Measurements from ENCODE around the gene HAAO. TPM values are rescaled to one million over a fixed set of nuclear protein-coding genes. Genes with fewer than 3 reads are reported as not detected.
A peak's percentile ranks its signal among the peaks of the same experiment; 100 is the strongest.

HAAO gene
- total RNA-seq, 2 experiments from 2014 or later = not detected

- ChIA-PET POLR2A (interaction anchor here (0.6 kb wide), 1 partner anchor 573 kb away, joined by 3 read pairs; no protein-coding TSS in a partner anchor), CTCF (interaction anchor here (0.6 to 2.3 kb wide), 15 partner anchors 9 to 731 kb away, joined by 3 to 11 read pairs (median 5); no protein-coding TSS in a partner anchor)
- Mint-ChIP-seq H3K4me1 (peaks cover 25% of the 10 kb centered on the region), H3K4me3 (peak overlapping the region; percentile 90), H3K27me3 (peaks cover 6% of the 10 kb centered on the region), H3K9me3 (peaks cover 5% of the 10 kb centered on the region), H3K27ac (peak overlapping the region; percentile 99), H3K36me3 (ENCODE audit: low read depth) (peaks cover 3% of the 10 kb centered on the region)
- DNase-seq = peak; percentile 95
These were observed 18.0 kb upstream of the HAAO start for GRCh38 chr2:42810121-42810970.

GRCh38 chr2:42809819-42810120 lies 17.4 kb upstream of the HAAO start:
- ChIA-PET CTCF (interaction anchor here (0.6 to 2.3 kb wide), 9 partner anchors 13 to 731 kb away, joined by 3 to 11 read pairs (median 6); no protein-coding TSS in a partner anchor), POLR2A (no interaction called here)
- Mint-ChIP-seq H3K4me3 (peak overlapping the region; percentile 75), H3K27me3 (peaks cover 8% of the 10 kb centered on the region), H3K9me3 (peaks cover 5% of the 10 kb centered on the region), H3K36me3 (ENCODE audit: low read depth) (peaks cover 3% of the 10 kb centered on the region), H3K27ac (peak overlapping the region; percentile 92), H3K4me1 (peaks cover 25% of the 10 kb centered on the region)
- DNase-seq = peak; percentile 70

GRCh38 chr2:42809131-42809818 lies 16.9 kb upstream of the HAAO start:
- DNase-seq = no peak
- POLR2A ChIA-PET = interaction anchor here (0.7 kb wide), 1 partner anchor 116 kb away, joined by 11 read pairs; no protein-coding TSS in a partner anchor
- H3K27ac Mint-ChIP-seq = peak overlapping the region; percentile 92
- H3K36me3 Mint-ChIP-seq (ENCODE audit: low read depth) = peaks cover 3% of the 10 kb centered on the region
- H3K4me3 Mint-ChIP-seq = peak overlapping the region; percentile 75
- peaks cover 10% of the 10 kb centered on the region for H3K27me3 Mint-ChIP-seq
- CTCF ChIA-PET = interaction anchor here (0.6 to 2.3 kb wide), 9 partner anchors 12 to 539 kb away, joined by 3 to 11 read pairs (median 6); no protein-coding TSS in a partner anchor
- peaks cover 5% of the 10 kb centered on the region for H3K9me3 Mint-ChIP-seq
- peaks cover 25% of the 10 kb centered on the region for H3K4me1 Mint-ChIP-seq

GRCh38 chr2:42808301-42808700 lies 15.9 kb upstream of the HAAO start:
- ChIA-PET POLR2A (no interaction called here), CTCF (no interaction called here)

GRCh38 chr2:42806786-42807185 lies 14.4 kb upstream of the HAAO start:
- H3K36me3 Mint-ChIP-seq (ENCODE audit: low read depth) = no peaks in the 10 kb centered on the region
- no peak overlapping the region for H3K4me3 Mint-ChIP-seq
- H3K27me3 Mint-ChIP-seq = peaks cover 24% of the 10 kb centered on the region
- H3K4me1 Mint-ChIP-seq = peaks cover 19% of the 10 kb centered on the region
- no peak overlapping the region for H3K27ac Mint-ChIP-seq
- DNase-seq = no peak
- ChIA-PET POLR2A (no interaction called here), CTCF (no interaction called here)
- H3K9me3 Mint-ChIP-seq = no peaks in the 10 kb centered on the region

More at GRCh38 chr2:42808301-42808700, 15.9 kb upstream of the HAAO start:
- DNase-seq = no peak
- Mint-ChIP-seq H3K4me3 (no peak overlapping the region), H3K36me3 (ENCODE audit: low read depth) (peaks cover 3% of the 10 kb centered on the region), H3K9me3 (no peaks in the 10 kb centered on the region), H3K27ac (peak overlapping the region; percentile 66), H3K27me3 (peaks cover 14% of the 10 kb centered on the region), H3K4me1 (peaks cover 25% of the 10 kb centered on the region)

GRCh38 chr2:42804891-42805290 lies 12.5 kb upstream of the HAAO start:
- H3K27me3 Mint-ChIP-seq = peaks cover 24% of the 10 kb centered on the region
- H3K27ac Mint-ChIP-seq = no peak overlapping the region
- H3K9me3 Mint-ChIP-seq = no peaks in the 10 kb centered on the region
- no peak for DNase-seq
- ChIA-PET CTCF (no interaction called here), POLR2A (no interaction called here)
- H3K36me3 Mint-ChIP-seq (ENCODE audit: low read depth) = no peaks in the 10 kb centered on the region
- no peak overlapping the region for H3K4me3 Mint-ChIP-seq
- H3K4me1 Mint-ChIP-seq = peaks cover 18% of the 10 kb centered on the region

- no peak for DNase-seq
- POLR2A ChIA-PET = no interaction called here
- H3K9me3 Mint-ChIP-seq = no peaks in the 10 kb centered on the region
- peaks cover 16% of the 10 kb centered on the region for H3K4me1 Mint-ChIP-seq
- no peak overlapping the region for H3K27ac Mint-ChIP-seq
- H3K27me3 Mint-ChIP-seq = peaks cover 24% of the 10 kb centered on the region
- H3K4me3 Mint-ChIP-seq = no peak overlapping the region
- CTCF ChIA-PET = no interaction called here
- H3K36me3 Mint-ChIP-seq (ENCODE audit: low read depth) = no peaks in the 10 kb centered on the region
These were observed 12.0 kb upstream of the HAAO start for GRCh38 chr2:42804338-42804737.

GRCh38 chr2:42802150-42802549 lies 9.8 kb upstream of the HAAO start:
- no peak overlapping the region for H3K4me3 Mint-ChIP-seq
- no peak for DNase-seq
- ChIA-PET CTCF (no interaction called here), POLR2A (no interaction called here)
- no peaks in the 10 kb centered on the region for H3K36me3 Mint-ChIP-seq (ENCODE audit: low read depth)
- no peaks in the 10 kb centered on the region for H3K9me3 Mint-ChIP-seq
- peaks cover 20% of the 10 kb centered on the region for H3K27me3 Mint-ChIP-seq
- H3K4me1 Mint-ChIP-seq = peaks cover 11% of the 10 kb centered on the region
- no peak overlapping the region for H3K27ac Mint-ChIP-seq

GRCh38 chr2:42801381-42801780 lies 9.0 kb upstream of the HAAO start:
- Mint-ChIP-seq H3K9me3 (no peaks in the 10 kb centered on the region), H3K36me3 (ENCODE audit: low read depth) (no peaks in the 10 kb centered on the region), H3K4me1 (peaks cover 13% of the 10 kb centered on the region), H3K27me3 (peaks cover 20% of the 10 kb centered on the region), H3K27ac (no peak overlapping the region), H3K4me3 (no peak overlapping the region)
- ChIA-PET CTCF (interaction anchor here (1.3 to 1.8 kb wide), 3 partner anchors 9 to 33 kb away, joined by 3 to 8 read pairs (median 3); no protein-coding TSS in a partner anchor), POLR2A (no interaction called here)
- DNase-seq = no peak

- H3K4me3 Mint-ChIP-seq = no peak overlapping the region
- DNase-seq = no peak
- H3K9me3 Mint-ChIP-seq = no peaks in the 10 kb centered on the region
- H3K36me3 Mint-ChIP-seq (ENCODE audit: low read depth) = no peaks in the 10 kb centered on the region
- peaks cover 15% of the 10 kb centered on the region for H3K4me1 Mint-ChIP-seq
- ChIA-PET POLR2A (no interaction called here), CTCF (interaction anchor here (1.0 to 1.8 kb wide), 5 partner anchors 9 to 33 kb away, joined by 3 to 8 read pairs (median 3); partner anchors contain the start of gene HAAO)
- H3K27ac Mint-ChIP-seq = no peak overlapping the region
- peaks cover 20% of the 10 kb centered on the region for H3K27me3 Mint-ChIP-seq
These were observed 8.6 kb upstream of the HAAO start for GRCh38 chr2:42800981-42801380.

GRCh38 chr2:42800461-42800962 lies 8.1 kb upstream of the HAAO start:
- DNase-seq = no peak
- H3K27me3 Mint-ChIP-seq = peaks cover 21% of the 10 kb centered on the region
- H3K9me3 Mint-ChIP-seq = no peaks in the 10 kb centered on the region
- no peak overlapping the region for H3K4me3 Mint-ChIP-seq
- H3K4me1 Mint-ChIP-seq = peaks cover 18% of the 10 kb centered on the region
- no peak overlapping the region for H3K27ac Mint-ChIP-seq
- CTCF ChIA-PET = interaction anchor here (1.0 to 1.8 kb wide), 5 partner anchors 8 to 32 kb away, joined by 3 to 8 read pairs (median 3); partner anchors contain the start of gene HAAO
- H3K36me3 Mint-ChIP-seq (ENCODE audit: low read depth) = no peaks in the 10 kb centered on the region
- POLR2A ChIA-PET = no interaction called here

GRCh38 chr2:42799881-42800280 lies 7.5 kb upstream of the HAAO start:
- POLR2A ChIA-PET = no interaction called here
- Mint-ChIP-seq H3K36me3 (ENCODE audit: low read depth) (no peaks in the 10 kb centered on the region), H3K27ac (no peak overlapping the region), H3K4me1 (peaks cover 18% of the 10 kb centered on the region), H3K27me3 (peaks cover 22% of the 10 kb centered on the region), H3K4me3 (no peak overlapping the region), H3K9me3 (no peaks in the 10 kb centered on the region)
- CTCF ChIA-PET = interaction anchor here (1.3 to 1.8 kb wide), 3 partner anchors 11 to 26 kb away, joined by 3 to 8 read pairs (median 4); no protein-coding TSS in a partner anchor
- no peak for DNase-seq

GRCh38 chr2:42797281-42797680 lies 4.9 kb upstream of the HAAO start:
- H3K36me3 Mint-ChIP-seq (ENCODE audit: low read depth) = no peaks in the 10 kb centered on the region
- ChIA-PET CTCF (interaction anchor here (2.9 kb wide), 1 partner anchor 13 kb away, joined by 8 read pairs; no protein-coding TSS in a partner anchor), POLR2A (no interaction called here)
- DNase-seq = no peak
- H3K4me1 Mint-ChIP-seq = peaks cover 26% of the 10 kb centered on the region
- no peaks in the 10 kb centered on the region for H3K9me3 Mint-ChIP-seq
- H3K27ac Mint-ChIP-seq = no peak overlapping the region
- no peak overlapping the region for H3K4me3 Mint-ChIP-seq
- peaks cover 25% of the 10 kb centered on the region for H3K27me3 Mint-ChIP-seq
